Astrocyte of the spinal cord (primary cell): Measurements from ENCODE around the gene KLHL29.

Experiments
- DNase-seq: peaks from one replicate; pipeline ENCODE4 v3.0.0; 2011; ENCODE audit warnings: low read depth, low spot score
- H3K4me3 ChIP-seq: 2 replicates; pipeline ENCODE4 v1.5.1; 2011; ENCODE audit warnings: low read depth, mild to moderate bottlenecking, low read length, moderate library complexity
- CTCF ChIP-seq: IDR thresholded peaks from 2 replicates; pipeline ENCODE4 v1.5.1; 2012; ENCODE audit warnings: low read depth, mild to moderate bottlenecking, low read length, inconsistent platforms
- in situ Hi-C: cut with HindIII; loops from 2 replicates; pipeline ENCODE4 v1.10.0; 2017; ENCODE audit warnings: low sequenced_read_pairs

Gene KLHL29

GRCh38 chr2:23418056-23418455 is 33.1 kb downstream of the KLHL29 start:
- in situ Hi-C loops, result no loop called here
- H3K4me3 ChIP-seq, result no peak overlapping the region
- no peak for TF ChIP-seq CTCF
- DNase-seq, result no peak

GRCh38 chr2:23418461-23418911 is 33.5 kb downstream of the KLHL29 start:
- peak; percentile 32 for DNase-seq

GRCh38 chr2:23419171-23420090 is 34.5 kb downstream of the KLHL29 start:
- no peak overlapping the region for H3K4me3 ChIP-seq
- DNase-seq, result no peak
- no peak for TF ChIP-seq CTCF
- in situ Hi-C loops, result no loop called here

More at GRCh38 chr2:23418461-23418911, 33.5 kb downstream of the KLHL29 start:
- in situ Hi-C loops, result no loop called here
- H3K4me3 ChIP-seq, result no peak overlapping the region
- TF ChIP-seq CTCF, result no peak

- in situ Hi-C loops, result no loop called here
- no peak overlapping the region for H3K4me3 ChIP-seq
- no peak for DNase-seq
- TF ChIP-seq CTCF, result no peak
Observed at GRCh38 chr2:23420091-23420839, 35.3 kb downstream of the KLHL29 start.

- DNase-seq, result no peak
- in situ Hi-C loops, result no loop called here
- TF ChIP-seq CTCF, result no peak
- H3K4me3 ChIP-seq, result no peak overlapping the region
Observed at GRCh38 chr2:23420840-23421476, 36.0 kb downstream of the KLHL29 start.
